Sigmoid colon (tissue), 4 donors: ENCODE measurements around the gene WFS1.

ENCODE experiments used
- EP300 ChIP-seq, 4 donors: sonication (generic); formaldehyde crosslinking; IDR thresholded peaks; one replicate each; pipeline ENCODE4 v1.6.1; 2017; ENCODE audit warnings: antibody characterized with exemption in 4 of 4
- POLR2A ChIP-seq, 2 donors: fragments of 450-650 bp; IDR thresholded peaks; one replicate each; pipeline ENCODE4 v1.6.1; 2016; ENCODE audit warnings: antibody characterized with exemption in 2 of 2, mild to moderate bottlenecking in 2 of 2, moderate library complexity in 2 of 2
- TF ChIP-seq, protein P1 (sequence below), 4 experiments: fragments of 450-650 bp in 3 of 4; fragments of 200-600 bp in 1 of 4; IDR thresholded peaks; one replicate each; pipeline ENCODE4 v1.5.1; 2016 to 2019; ENCODE audit warnings: antibody characterized with exemption in 4 of 4, mild to moderate bottlenecking in 3 of 4, moderate library complexity in 2 of 4

DNA sequence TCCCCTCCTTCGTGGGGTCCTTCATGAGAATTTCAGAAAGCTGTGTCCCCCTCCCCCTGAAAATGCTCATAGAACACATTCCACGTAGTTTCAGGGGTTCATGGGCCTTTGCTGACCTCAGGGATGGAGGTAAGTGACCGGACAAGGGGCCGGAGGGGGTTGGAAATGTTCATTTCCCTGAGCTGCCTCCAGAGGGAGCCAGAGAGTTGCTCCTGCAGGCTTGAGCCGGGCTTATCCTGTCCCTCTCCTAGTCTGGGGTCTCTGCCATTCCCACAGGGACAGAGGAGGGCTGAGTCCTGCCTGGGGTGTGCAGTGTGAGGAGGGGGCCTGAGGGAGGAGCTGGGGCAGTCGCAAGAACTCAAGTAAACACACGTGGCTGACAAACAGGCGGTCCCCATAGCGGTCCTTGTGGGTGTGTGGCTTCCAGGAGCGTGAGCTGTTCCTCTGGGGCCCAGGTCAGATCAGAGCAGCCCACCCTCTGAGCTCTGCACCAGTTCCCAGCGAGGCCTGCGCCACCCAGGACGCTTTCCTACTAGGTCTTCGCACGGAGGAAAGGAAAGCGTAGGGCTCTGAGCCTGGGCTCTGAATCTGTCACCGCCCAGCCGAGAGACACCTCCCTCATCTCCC lies 62.5 kb downstream of the WFS1 start:
- TF ChIP-seq EP300 (IDR thresholded peaks at IDR 0.05) (no peak), POLR2A (IDR thresholded peaks at IDR 0.05) (no peak)
- TF ChIP-seq, protein P1, sequence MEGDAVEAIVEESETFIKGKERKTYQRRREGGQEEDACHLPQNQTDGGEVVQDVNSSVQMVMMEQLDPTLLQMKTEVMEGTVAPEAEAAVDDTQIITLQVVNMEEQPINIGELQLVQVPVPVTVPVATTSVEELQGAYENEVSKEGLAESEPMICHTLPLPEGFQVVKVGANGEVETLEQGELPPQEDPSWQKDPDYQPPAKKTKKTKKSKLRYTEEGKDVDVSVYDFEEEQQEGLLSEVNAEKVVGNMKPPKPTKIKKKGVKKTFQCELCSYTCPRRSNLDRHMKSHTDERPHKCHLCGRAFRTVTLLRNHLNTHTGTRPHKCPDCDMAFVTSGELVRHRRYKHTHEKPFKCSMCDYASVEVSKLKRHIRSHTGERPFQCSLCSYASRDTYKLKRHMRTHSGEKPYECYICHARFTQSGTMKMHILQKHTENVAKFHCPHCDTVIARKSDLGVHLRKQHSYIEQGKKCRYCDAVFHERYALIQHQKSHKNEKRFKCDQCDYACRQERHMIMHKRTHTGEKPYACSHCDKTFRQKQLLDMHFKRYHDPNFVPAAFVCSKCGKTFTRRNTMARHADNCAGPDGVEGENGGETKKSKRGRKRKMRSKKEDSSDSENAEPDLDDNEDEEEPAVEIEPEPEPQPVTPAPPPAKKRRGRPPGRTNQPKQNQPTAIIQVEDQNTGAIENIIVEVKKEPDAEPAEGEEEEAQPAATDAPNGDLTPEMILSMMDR (IDR thresholded peaks at IDR 0.05), result peak in 3 of 4 experiments; percentile 23 to 58 (median 51)
